ENCODE measurements around the gene AGRP.

The AGRP gene

GRCh38 chr16:67445913-67446907 lies 37.1 kb downstream of the AGRP start:
- DNase-seq (ENCODE audit: low read depth, low spot score) = no peak

GRCh38 chr16:67445441-67445912 lies 37.9 kb downstream of the AGRP start:
- DNase-seq (ENCODE audit: low read depth, low spot score) = no peak

GRCh38 chr16:67445126-67445426 lies 38.3 kb downstream of the AGRP start:
- DNase-seq (ENCODE audit: low read depth, low spot score) = no peak

GRCh38 chr16:67444259-67445125 lies 38.9 kb downstream of the AGRP start:
- DNase-seq (ENCODE audit: low read depth, low spot score) = no peak

GRCh38 chr16:67443265-67443664 lies 40.1 kb downstream of the AGRP start:
- DNase-seq (ENCODE audit: low read depth, low spot score) = no peak

- DNase-seq (ENCODE audit: low read depth, low spot score) = no peak
These were observed 40.6 kb downstream of the AGRP start for GRCh38 chr16:67442581-67443255.

GRCh38 chr16:67441907-67442306 lies 41.4 kb downstream of the AGRP start:
- DNase-seq (ENCODE audit: low read depth, low spot score) = no peak

GRCh38 chr16:67441271-67441753 lies 42.0 kb downstream of the AGRP start:
- DNase-seq (ENCODE audit: low read depth, low spot score) = no peak

GRCh38 chr16:67438824-67439393 lies 44.4 kb downstream of the AGRP start:
- no peak for DNase-seq (ENCODE audit: low read depth, low spot score)

- no peak for DNase-seq (ENCODE audit: low read depth, low spot score)
These were observed 45.1 kb downstream of the AGRP start for GRCh38 chr16:67438098-67438791.

GRCh38 chr16:67437513-67437912 lies 45.8 kb downstream of the AGRP start:
- no peak for DNase-seq (ENCODE audit: low read depth, low spot score)

- no peak for DNase-seq (ENCODE audit: low read depth, low spot score)
These were observed 46.6 kb downstream of the AGRP start for GRCh38 chr16:67436640-67437193.

GRCh38 chr16:67435758-67436164 lies 47.6 kb downstream of the AGRP start:
- no peak for DNase-seq (ENCODE audit: low read depth, low spot score)

GRCh38 chr16:67433131-67433719 lies 50.1 kb downstream of the AGRP start:
- no peak for DNase-seq (ENCODE audit: low read depth, low spot score)
